IMR-90 (cell line): ENCODE measurements around the gene POU2AF2.

Experiments
- CEBPB ChIP-seq: IDR thresholded peaks from 2 replicates; pipeline ENCODE4 v1.6.1; 2012; ENCODE audit warnings: low read depth, low read length, improper control_type of control experiment
- CTCF ChIP-seq: conservative IDR thresholded peaks from 2 replicates; pipeline ENCODE4 v1.5.1; 2012; ENCODE audit warnings: mild to moderate bottlenecking, low read depth, low read length, improper control_type of control experiment
- FOS ChIP-seq: fragments of 150-350 bp; IDR thresholded peaks from 2 replicates; pipeline ENCODE4 v1.6.1; 2016; ENCODE audit warnings: low read depth, low read length
- MAZ ChIP-seq: IDR thresholded peaks from 2 replicates; pipeline ENCODE4 v1.6.1; 2012; ENCODE audit warnings: low read depth, mild to moderate bottlenecking, low read length, improper control_type of control experiment, moderate library complexity, borderline replicate concordance
- POLR2A ChIP-seq: IDR thresholded peaks from 2 replicates; pipeline ENCODE4 v1.6.1; 2012; ENCODE audit warnings: mild to moderate bottlenecking, low read depth, low read length
- RAD21 ChIP-seq: IDR thresholded peaks from 2 replicates; pipeline ENCODE4 v1.6.1; 2012; ENCODE audit warnings: low read length, improper control_type of control experiment
- TF ChIP-seq, protein P1 (sequence below): fragments of 150-350 bp; IDR thresholded peaks from 2 replicates; pipeline ENCODE4 v1.6.1; 2017; ENCODE audit warnings: mild to moderate bottlenecking, antibody characterized with exemption, low read length, low read depth

DNA sequence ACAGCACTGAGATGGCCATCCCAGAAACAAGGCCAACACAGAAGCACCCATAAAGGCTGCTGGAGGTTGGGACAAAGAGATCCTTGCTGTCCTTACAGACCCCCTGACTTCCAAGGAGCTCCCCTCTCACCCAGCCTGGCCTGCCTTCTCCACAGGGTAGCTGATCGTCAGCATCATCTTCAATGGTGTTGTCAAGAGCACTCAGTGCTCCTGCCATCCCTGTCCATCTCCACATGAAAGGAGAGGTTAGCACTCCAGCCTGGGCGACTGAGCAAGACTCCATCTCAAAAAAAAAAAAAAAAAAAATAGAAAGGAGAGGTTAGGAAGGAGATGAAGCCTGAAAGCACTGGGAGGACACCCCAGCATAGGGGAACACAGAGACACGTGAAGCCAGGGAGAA lies 50.7 kb downstream of the POU2AF2 start:
- TF ChIP-seq CTCF (no peak), CEBPB (no peak), RAD21 (no peak), POLR2A (no peak), FOS (no peak), MAZ (no peak)
- TF ChIP-seq, protein P1, sequence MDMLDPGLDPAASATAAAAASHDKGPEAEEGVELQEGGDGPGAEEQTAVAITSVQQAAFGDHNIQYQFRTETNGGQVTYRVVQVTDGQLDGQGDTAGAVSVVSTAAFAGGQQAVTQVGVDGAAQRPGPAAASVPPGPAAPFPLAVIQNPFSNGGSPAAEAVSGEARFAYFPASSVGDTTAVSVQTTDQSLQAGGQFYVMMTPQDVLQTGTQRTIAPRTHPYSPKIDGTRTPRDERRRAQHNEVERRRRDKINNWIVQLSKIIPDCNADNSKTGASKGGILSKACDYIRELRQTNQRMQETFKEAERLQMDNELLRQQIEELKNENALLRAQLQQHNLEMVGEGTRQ, result no peak
